GM23338 (cell line): ENCODE data around the gene PDIA2.

ENCODE experiments used
- EZH2 ChIP-seq: fragments of 200-600 bp; sonication (generic); IDR thresholded peaks from one replicate; pipeline ENCODE4 v1.8.0; 2017; ENCODE audit warnings: antibody characterized with exemption, mild to moderate bottlenecking, low read depth; ENCODE audit not compliant: unreplicated experiment
- EZH2phosphoT487 ChIP-seq: fragments of 200-600 bp; sonication (generic); IDR thresholded peaks from one replicate; pipeline ENCODE4 v1.8.1; 2018; ENCODE audit warnings: antibody characterized with exemption; ENCODE audit not compliant: unreplicated experiment
- NANOG ChIP-seq: IDR thresholded peaks from 2 replicates; pipeline ENCODE4 v1.6.1; 2016; ENCODE audit warnings: antibody characterized with exemption, borderline replicate concordance
- POLR2AphosphoS5 ChIP-seq: IDR thresholded peaks from 2 replicates; pipeline ENCODE4 v1.6.1; 2016; ENCODE audit warnings: antibody characterized with exemption, low read depth
- REST ChIP-seq: IDR thresholded peaks from one replicate; pipeline ENCODE4 v1.6.1; 2018; ENCODE audit warnings: antibody characterized with exemption; ENCODE audit not compliant: unreplicated experiment
- TF ChIP-seq, protein P1 (sequence below), 2 experiments: fragments of 200-600 bp in 1 of 2; sonication (generic) in 1 of 2; conservative IDR thresholded peaks; 2 replicates each; pipeline versions ENCODE4 v1.5.1 to v1.6.1; 2016 to 2017; ENCODE audit warnings: antibody characterized with exemption in 2 of 2, low read depth in 2 of 2, mild to moderate bottlenecking in 2 of 2, moderate library complexity in 1 of 2
- TF ChIP-seq, protein P2 (sequence below): fragments of 250-450 bp; sonication (Bioruptor Pico); IDR thresholded peaks from 2 replicates; pipeline ENCODE4 v1.5.0; 2020; ENCODE audit warnings: mild to moderate bottlenecking, moderate library complexity

DNA sequence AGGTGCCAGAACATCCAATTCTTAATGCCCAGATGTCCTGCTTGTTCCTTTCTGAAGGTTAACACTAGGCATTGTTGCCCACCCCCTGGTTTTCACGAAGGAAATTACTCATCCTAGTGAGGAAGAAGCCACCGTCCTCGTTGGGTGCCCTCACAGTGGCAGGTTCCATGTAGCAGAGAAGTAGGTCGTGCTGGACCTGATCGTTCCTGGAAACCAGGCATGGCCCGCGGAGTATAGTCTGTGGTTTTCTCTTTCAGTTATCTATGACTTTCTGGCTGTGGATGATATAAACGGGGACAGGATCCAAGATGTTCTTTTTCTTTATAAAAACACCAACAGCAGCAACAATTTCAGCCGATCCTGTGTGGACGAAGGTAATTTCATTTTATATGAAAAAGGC lies 23.7 kb upstream of the PDIA2 start:
- TF ChIP-seq EZH2 (no peak), POLR2AphosphoS5 (no peak), REST (no peak), NANOG (no peak), EZH2phosphoT487 (no peak)
- TF ChIP-seq, protein P1, sequence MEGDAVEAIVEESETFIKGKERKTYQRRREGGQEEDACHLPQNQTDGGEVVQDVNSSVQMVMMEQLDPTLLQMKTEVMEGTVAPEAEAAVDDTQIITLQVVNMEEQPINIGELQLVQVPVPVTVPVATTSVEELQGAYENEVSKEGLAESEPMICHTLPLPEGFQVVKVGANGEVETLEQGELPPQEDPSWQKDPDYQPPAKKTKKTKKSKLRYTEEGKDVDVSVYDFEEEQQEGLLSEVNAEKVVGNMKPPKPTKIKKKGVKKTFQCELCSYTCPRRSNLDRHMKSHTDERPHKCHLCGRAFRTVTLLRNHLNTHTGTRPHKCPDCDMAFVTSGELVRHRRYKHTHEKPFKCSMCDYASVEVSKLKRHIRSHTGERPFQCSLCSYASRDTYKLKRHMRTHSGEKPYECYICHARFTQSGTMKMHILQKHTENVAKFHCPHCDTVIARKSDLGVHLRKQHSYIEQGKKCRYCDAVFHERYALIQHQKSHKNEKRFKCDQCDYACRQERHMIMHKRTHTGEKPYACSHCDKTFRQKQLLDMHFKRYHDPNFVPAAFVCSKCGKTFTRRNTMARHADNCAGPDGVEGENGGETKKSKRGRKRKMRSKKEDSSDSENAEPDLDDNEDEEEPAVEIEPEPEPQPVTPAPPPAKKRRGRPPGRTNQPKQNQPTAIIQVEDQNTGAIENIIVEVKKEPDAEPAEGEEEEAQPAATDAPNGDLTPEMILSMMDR (conservative IDR thresholded peaks at IDR 0.05; ENCODE audit: low read depth in 2 of 2) = no peak
- TF ChIP-seq, protein P2, sequence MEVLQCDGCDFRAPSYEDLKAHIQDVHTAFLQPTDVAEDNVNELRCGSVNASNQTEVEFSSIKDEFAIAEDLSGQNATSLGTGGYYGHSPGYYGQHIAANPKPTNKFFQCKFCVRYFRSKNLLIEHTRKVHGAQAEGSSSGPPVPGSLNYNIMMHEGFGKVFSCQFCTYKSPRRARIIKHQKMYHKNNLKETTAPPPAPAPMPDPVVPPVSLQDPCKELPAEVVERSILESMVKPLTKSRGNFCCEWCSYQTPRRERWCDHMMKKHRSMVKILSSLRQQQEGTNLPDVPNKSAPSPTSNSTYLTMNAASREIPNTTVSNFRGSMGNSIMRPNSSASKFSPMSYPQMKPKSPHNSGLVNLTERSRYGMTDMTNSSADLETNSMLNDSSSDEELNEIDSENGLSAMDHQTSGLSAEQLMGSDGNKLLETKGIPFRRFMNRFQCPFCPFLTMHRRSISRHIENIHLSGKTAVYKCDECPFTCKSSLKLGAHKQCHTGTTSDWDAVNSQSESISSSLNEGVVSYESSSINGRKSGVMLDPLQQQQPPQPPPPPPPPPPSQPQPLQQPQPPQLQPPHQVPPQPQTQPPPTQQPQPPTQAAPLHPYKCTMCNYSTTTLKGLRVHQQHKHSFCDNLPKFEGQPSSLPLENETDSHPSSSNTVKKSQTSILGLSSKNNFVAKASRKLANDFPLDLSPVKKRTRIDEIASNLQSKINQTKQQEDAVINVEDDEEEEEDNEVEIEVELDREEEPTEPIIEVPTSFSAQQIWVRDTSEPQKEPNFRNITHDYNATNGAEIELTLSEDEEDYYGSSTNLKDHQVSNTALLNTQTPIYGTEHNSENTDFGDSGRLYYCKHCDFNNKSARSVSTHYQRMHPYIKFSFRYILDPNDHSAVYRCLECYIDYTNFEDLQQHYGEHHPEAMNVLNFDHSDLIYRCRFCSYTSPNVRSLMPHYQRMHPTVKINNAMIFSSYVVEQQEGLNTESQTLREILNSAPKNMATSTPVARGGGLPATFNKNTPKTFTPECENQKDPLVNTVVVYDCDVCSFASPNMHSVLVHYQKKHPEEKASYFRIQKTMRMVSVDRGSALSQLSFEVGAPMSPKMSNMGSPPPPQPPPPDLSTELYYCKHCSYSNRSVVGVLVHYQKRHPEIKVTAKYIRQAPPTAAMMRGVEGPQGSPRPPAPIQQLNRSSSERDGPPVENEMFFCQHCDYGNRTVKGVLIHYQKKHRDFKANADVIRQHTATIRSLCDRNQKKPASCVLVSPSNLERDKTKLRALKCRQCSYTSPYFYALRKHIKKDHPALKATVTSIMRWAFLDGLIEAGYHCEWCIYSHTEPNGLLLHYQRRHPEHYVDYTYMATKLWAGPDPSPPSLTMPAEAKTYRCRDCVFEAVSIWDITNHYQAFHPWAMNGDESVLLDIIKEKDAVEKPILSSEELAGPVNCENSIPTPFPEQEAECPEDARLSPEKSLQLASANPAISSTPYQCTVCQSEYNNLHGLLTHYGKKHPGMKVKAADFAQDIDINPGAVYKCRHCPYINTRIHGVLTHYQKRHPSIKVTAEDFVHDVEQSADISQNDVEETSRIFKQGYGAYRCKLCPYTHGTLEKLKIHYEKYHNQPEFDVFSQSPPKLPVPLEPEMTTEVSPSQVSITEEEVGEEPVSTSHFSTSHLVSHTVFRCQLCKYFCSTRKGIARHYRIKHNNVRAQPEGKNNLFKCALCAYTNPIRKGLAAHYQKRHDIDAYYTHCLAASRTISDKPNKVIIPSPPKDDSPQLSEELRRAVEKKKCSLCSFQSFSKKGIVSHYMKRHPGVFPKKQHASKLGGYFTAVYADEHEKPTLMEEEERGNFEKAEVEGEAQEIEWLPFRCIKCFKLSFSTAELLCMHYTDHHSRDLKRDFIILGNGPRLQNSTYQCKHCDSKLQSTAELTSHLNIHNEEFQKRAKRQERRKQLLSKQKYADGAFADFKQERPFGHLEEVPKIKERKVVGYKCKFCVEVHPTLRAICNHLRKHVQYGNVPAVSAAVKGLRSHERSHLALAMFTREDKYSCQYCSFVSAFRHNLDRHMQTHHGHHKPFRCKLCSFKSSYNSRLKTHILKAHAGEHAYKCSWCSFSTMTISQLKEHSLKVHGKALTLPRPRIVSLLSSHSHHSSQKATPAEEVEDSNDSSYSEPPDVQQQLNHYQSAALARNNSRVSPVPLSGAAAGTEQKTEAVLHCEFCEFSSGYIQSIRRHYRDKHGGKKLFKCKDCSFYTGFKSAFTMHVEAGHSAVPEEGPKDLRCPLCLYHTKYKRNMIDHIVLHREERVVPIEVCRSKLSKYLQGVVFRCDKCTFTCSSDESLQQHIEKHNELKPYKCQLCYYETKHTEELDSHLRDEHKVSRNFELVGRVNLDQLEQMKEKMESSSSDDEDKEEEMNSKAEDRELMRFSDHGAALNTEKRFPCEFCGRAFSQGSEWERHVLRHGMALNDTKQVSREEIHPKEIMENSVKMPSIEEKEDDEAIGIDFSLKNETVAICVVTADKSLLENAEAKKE = no peak
